ENCODE measurements around the gene RAB9A.

DNA sequence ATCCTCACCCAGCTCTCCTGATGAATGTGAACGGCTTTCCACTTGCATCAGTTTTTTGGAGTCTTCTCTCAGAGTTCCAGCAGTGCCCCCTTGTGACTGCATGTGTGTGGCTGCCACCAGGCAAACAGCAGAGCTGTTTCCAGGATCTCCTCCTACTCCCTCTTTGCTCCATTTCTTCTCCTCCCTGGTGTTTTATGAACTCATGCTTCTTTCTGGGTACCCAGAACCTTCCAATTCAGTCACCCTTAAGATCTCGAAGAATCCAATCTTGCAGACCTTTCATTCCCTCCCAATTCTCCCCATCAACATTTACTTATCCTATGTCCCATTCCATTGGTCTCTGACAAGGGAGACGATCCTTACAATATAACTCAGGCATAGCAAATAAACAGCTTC lies 42.8 kb upstream of the RAB9A start:
- TF ChIP-seq, protein P1, sequence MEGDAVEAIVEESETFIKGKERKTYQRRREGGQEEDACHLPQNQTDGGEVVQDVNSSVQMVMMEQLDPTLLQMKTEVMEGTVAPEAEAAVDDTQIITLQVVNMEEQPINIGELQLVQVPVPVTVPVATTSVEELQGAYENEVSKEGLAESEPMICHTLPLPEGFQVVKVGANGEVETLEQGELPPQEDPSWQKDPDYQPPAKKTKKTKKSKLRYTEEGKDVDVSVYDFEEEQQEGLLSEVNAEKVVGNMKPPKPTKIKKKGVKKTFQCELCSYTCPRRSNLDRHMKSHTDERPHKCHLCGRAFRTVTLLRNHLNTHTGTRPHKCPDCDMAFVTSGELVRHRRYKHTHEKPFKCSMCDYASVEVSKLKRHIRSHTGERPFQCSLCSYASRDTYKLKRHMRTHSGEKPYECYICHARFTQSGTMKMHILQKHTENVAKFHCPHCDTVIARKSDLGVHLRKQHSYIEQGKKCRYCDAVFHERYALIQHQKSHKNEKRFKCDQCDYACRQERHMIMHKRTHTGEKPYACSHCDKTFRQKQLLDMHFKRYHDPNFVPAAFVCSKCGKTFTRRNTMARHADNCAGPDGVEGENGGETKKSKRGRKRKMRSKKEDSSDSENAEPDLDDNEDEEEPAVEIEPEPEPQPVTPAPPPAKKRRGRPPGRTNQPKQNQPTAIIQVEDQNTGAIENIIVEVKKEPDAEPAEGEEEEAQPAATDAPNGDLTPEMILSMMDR (conservative IDR thresholded peaks at IDR 0.05 in 1 of 2, IDR thresholded peaks at IDR 0.05 in 1 of 2; ENCODE audit: extremely low read depth in 1 of 2, insufficient read depth in 1 of 2, low read depth in 1 of 2, low read length in 2 of 2): peak; percentile 81 to 94
- no peak for TF ChIP-seq EZH2 (IDR thresholded peaks at IDR 0.05; ENCODE audit: borderline replicate concordance, low read length)

All from mammary epithelial cell (primary cell).